Suppressor macrophage (primary cell): ENCODE data around the gene LASP1NB.
A peak's percentile ranks its signal among the peaks of the same experiment; 100 is the strongest.
"Not testable (repeated sequence)": the region's sequence is repeated elsewhere in the genome, so short reads cannot be mapped to it uniquely, and the experiment has no call there.

Experiments used
- DNase-seq, 4 experiments: peaks; one replicate each; pipeline ENCODE4 v3.0.0-alpha.2; 2020 to 2022

The LASP1NB gene

DNA sequence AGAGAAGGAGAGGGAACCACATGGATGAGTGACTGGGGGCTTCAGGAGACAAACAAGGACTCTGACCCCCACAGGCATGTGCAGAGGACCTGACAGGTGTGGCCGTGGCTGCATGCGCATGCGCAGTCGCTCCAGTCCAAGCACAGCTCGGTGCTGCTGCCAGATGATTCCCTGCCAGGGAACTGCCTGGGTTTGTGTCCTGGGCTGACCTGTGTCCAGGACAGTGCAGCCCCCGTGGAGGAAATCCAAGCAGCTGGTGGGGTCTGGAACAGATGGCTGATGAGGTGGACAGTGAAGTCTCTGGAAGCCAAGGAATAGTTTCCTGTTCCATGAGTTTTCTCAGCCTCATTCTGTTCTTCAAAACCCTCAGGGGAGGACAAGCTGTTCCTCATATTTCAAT is 28.2 kb upstream of the LASP1NB start:
- no peak for DNase-seq

GRCh38 chr17:38897671-38898290 is 27.6 kb upstream of the LASP1NB start:
- no peak for DNase-seq

DNA sequence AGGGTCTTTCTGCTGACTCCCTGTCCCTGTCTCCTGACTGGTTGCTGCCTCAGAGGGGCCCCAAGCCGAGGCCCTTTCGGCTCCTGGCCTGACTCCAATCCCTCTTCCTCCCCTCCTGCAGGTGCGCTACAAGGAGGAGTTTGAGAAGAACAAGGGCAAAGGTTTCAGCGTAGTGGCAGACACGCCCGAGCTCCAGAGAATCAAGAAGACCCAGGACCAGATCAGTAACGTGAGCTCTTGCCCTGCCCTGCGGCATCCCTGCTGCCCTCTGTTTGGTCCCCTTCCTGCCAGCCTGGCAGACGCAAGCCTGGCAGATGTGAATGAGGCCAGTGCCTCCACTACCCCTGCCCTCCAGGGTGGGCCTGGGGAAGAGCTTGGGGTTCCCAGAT is 27.1 kb upstream of the LASP1NB start:
- peak in 2 of 4 experiments; percentile 16 to 46 for DNase-seq

GRCh38 chr17:38898812-38899348 is 26.5 kb upstream of the LASP1NB start:
- DNase-seq = peak; percentile 70 to 90 (median 84)

GRCh38 chr17:38899421-38899820 is 26.0 kb upstream of the LASP1NB start:
- peak in 2 of 4 experiments; percentile 33 to 49 for DNase-seq

- DNase-seq = peak; percentile 90 to 97 (median 95)
Observed at GRCh38 chr17:38900978-38901656, 24.3 kb upstream of the LASP1NB start.

DNA sequence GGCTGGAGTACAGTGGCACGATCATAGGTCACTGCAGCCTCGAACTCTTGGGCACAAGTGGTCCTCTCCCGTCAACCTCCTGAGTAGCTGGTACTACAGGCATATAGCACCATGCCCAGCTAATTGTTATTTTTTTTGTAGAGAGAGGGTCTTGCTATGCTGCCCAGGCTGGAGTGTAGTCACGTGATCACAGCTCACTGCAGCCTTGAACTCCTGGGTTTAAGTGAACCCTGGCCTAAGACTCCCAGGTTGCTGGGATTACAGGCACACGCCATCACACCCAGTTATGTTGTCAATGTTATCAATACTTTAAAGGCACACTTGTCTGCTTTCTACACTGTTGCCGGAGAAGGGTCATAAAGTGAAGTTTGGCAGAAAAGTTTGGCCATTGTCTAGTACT is 22.0 kb upstream of the LASP1NB start:
- no peak for DNase-seq

- DNase-seq = no peak
Observed at GRCh38 chr17:38904892-38905291, 20.5 kb upstream of the LASP1NB start.

DNA sequence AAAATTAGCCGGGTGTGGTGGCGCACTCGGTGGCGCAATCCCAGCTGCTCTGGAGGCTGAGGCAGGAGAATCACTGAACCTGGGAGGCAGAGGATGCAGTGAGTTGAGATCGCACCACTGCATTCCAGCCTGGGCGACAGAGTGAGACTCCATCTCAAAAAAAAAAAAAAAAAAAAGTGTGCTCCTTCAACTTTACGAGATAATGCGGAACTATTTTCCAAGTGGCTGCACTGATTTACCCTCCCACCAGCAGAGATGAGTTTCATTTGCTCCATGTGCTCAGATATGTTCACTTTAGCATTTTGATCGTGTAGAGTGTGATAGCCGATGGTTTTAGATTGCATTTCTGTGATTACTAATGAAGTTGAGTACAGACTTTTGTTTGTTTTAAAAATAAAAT is 20.0 kb upstream of the LASP1NB start:
- DNase-seq = no peak

DNA sequence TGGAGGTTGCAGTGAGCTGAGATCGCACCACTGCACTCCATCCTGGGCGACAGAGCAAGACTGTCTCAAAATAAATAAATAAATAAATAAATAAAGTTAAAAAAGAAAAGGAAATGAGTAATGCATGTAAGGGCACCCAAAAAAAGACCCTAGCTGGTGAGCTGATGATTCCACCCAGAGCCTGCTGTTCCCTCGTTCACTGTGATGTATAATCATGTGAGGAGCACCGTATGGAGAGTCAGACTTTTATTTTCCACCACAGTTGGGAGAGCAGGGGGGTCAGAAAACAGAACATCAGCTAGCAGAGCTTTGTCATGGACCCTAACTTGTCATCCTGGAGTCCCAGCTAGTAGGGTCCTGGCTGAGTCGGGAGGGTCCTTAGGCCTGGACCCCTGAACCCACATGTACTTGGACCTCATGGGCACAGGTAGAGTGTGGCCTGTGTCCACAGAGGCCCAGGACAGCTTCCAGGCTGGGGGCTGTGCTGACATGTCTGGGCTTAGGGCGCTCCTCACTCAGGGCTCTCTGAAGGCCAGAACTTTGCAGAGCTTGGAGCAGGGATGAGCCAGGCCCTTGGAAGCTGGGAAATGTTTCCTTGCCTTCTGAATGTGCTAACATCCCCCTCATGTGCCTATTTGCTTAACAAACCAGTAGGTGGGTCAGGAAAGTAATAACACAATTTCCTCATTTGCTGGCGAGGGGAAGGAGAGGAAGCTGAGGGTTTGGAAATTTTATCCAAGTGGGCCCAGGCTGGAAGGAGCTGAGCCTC is 18.8 kb upstream of the LASP1NB start:
- DNase-seq = peak; percentile 68 to 86 (median 82)

DNA sequence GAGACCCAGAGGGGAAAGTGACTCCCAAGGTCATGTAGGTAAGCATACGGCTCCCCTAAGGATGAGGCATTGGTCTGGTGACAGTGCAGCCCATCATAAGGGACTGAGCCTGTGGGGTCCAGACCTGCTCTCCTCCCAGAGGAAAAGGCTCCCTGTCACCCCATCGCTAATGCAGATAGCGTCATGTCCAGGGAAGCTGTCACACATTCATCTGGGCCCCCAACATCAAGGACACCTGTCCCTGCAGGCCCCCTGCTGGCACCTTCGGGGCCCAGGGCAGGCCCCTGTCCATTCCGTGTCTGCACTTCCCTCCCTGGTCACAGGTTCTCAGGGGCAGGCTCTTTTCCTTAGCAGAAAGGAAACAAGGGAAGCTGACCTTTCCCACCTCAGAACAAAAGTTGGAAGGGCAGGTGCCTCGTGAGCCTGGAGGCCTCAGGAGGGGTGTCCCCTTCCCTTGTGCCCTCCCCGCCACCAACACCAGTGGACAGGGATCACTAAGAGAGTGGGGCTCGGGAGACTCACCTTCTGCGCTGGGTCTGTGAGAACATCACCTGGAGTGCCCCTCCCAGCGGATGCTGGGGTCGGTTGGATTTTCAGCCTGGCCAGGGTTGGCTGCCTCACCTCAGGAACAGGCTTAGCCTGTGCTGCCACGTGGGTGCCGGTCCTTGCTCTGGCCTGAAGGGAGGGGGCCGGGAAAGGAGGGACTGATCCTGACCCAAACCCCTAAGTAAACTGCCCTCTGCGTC is 17.3 kb upstream of the LASP1NB start:
- DNase-seq = no peak

DNA sequence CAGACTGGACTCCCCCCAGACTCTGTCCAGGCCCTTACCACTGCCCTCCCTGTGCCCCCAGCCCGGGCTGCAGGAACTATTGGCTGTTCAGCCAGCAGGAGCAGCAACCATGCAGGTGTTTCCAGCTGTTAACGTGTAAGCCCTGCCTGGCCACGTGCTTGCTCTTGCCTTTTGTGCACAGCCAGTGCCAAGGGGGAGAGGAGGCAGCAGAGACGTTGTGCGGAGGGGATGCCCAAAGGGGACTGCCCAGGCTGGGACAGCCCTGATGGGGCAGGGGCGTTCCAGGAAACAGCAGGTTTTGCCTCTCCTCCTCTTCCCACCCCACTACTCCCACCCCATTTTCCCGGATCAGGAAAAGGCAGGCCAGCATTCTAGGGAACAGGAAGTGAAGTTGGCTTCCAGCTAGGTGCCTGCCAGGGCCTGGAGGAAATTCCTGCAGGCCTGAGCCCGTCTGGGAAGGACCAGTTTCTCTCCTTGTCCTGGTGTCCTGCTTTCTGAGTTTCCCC is 16.7 kb upstream of the LASP1NB start:
- no peak for DNase-seq

DNA sequence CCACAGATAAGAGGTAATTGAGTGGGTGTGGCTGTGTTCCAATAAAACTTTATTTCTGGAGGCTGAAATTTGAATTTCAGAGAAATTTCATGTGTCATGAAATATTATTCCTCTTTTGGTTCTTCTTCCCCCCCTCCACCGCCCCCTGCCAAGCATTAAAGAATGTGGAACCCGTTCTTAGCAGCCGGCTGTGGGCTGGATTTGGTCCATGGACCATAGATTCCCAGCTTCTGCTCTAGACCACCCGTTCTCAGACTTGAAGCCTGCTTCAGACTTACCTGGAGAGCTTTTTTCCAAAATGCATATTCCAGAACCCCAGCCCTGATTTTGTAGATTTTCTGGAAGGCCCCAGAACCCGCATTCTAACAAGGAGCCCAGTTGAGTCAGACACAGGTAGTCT is 15.1 kb upstream of the LASP1NB start:
- peak in 2 of 4 experiments; percentile 39 to 40 for DNase-seq

GRCh38 chr17:38911081-38911730 is 14.2 kb upstream of the LASP1NB start:
- no peak for DNase-seq

DNA sequence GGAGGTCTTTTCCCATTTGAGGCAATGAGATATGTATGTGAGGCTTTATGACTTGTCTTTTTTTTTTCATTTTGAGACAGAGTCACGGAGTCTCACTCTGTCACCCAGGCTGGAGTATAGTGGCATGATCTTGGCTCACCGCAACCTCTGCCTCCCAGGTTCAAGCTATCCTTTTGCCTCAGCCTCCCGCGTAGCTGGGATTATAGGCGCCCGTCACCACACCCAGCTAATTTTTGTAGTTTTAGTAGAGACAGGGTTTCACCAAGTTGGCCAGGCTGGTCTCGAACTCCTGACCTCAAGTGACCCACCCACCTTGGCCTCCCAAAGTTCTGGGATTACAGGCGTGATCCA is 13.7 kb upstream of the LASP1NB start:
- DNase-seq = not testable (repeated sequence)

DNA sequence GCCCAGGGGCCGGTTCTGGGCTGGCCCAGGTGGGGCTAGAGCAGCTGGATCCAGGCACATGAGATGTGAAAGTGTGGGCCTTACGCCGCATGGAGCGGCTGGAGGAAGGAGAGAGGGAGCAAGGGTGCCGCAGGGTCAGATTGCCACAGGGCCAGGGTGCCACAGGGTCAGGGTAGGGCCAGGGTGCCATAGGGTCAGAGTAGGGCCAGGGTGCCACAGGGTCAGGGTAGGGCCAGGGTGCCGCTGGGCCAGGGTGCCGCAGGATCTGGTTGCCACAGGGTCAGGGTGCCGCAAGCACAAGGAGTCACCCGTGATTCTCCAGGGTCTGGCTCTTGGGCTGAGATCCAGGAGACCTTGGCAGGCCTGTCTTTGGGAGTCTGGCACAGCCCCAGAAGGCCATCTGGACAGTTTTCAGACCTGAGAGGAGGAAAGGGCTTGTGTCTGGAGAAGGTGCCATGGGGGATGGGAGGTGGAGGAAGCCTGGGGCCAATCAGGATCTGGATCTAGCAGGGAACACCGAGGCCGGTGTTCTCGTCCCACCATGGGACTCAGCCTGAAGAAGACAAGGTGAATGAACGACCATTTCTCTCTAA is 13.1 kb upstream of the LASP1NB start:
- no peak for DNase-seq

DNA sequence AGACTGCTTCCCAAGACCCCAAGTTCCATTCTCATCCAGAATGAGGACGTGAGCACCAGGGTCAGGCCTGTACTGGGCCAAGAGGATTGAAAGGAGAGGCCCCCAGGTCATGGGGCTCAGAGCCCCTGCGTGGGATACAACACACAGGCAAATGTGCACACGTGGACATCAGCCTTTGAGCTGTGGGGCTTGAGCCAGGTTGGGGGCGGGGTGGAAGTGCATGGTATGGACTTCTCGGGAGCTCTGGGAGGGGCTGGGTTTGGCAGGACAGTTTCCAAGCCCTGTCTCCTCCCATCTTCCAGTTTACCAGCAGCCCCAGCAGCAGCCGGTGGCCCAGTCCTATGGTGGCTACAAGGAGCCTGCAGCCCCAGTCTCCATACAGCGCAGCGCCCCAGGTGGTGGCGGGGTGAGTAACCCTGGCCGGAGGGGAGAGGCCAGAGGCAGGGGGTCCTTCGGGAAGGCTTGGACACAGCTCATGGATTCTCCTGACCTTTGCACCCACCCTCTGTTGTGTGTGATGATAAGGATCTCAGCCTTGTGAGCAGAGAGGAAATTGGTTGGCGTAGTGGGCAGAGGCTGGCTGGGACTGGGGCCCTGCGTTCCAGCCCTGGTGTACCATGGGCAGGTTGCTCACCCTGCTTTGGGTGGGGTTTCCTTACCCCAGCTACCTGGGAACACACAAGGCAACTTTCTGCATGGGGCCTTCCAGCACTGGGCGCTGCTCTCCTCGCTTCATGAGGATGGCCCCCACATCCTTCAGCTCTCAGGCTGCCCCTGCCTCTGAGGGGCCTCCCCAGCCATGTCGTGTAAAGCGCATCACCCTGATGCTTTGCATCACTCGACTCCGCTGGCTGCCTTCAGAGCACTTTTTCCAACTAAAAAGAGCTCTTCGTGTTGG is 10.4 kb upstream of the LASP1NB start:
- no peak for DNase-seq

DNA sequence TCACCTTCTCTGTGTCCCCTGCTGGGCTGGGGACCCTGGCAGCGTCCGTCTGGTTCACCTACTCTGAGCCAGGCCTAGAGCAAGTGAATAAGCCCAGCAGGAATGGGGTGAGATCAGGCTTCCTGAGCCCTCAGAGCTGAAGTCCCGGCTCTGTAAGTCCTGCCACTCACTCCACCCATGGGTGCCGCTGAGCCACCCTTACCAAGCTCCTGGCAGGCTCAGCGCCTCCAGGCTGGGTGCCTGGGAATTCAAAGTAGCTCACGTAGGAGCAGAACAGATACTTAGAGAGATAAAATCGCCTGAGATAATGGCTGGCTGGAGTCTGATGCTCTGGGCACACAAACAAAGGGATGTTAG is 9.8 kb upstream of the LASP1NB start:
- no peak for DNase-seq

DNA sequence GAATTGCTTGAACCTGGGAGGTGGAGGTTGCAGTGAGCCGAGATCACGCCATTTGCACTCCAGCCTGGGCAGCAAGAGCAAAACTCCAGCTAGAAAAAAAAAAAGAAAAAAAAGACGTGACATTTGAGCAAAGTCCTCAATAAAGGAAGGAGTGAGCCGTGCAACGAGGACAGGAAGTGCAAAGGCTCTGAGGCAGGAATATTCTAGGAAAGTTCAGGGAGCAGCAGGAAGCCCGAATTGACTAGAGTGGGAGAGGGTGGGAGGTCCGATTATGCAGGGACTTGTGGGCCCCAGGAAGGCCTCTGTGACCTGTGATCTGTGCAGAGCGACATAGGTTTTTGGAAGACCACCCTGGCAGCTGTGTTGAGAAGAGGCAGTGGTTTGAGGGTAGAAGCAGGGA is 8.6 kb upstream of the LASP1NB start:
- no peak for DNase-seq

- DNase-seq = no peak
Observed at GRCh38 chr17:38917259-38917658, 8.2 kb upstream of the LASP1NB start.
